ENCODE measurements around the gene NAP1L5.

The NAP1L5 gene

DNA sequence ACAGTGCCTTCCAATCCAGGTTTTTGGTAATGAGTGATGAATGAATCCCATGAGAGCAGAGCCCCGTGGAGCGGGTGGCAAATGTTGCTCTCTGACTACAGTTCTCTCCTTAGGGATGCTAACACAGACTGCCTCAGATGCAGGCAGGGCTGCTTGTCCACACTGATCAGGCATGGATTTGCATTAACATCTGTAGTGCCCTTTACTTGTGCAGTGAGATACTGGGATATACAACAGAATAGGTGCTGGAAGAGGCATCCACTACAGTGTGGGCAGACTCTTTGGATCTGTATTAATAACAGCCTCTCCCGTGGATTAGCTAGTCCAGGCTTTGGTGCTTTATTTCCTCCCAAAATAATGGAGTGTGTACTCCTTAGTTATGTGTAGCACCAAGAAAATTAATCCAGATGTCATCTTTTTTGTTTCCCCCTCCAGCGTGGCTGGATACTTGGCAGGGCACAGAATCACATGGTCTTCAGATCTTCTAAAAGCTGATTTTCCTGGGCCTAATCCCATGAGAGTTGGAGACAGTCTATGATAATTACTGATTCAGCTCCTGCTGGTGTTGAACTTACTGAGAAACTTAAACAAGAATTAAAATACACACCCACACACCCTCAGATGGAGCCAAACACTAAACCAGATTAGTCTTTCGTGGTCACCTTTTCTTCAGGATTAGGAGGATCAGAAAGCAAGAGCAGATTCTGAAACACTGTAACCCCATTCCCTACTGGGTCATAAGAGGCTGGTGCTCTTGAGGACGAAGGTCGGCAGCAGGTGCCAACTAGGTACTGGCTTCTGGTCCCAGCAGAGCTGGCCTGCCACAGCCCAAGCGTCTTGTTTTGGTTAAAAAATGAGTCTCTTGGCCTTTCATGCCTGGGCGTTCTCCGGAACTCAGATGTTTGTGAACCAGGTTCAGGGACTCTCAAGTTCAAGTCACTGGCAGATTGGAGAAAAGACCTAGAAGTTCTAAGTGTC lies 23.1 kb upstream of the NAP1L5 start:
- no peak for DNase-seq

DNA sequence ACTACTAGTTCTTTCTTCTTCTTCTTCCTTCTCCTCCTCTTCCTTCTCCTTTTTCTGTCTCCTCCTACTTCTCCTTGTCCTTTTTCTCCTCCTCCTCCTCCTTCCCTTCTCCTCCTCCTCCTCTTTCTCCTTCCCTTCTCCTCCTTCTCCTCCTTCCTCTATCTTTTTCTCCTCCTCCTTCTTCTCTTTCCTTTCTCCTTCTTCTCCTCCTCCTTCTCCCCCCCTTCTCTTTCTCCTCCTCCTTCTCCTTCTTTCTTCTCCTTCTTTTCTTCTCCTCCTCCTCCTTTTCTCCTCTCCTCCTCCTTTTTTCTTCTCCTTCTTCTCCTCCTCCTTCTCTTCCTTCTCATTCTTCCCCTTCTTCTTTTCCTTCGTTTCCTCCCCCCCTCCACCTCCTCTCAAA lies 21.8 kb upstream of the NAP1L5 start:
- no peak for DNase-seq

DNA sequence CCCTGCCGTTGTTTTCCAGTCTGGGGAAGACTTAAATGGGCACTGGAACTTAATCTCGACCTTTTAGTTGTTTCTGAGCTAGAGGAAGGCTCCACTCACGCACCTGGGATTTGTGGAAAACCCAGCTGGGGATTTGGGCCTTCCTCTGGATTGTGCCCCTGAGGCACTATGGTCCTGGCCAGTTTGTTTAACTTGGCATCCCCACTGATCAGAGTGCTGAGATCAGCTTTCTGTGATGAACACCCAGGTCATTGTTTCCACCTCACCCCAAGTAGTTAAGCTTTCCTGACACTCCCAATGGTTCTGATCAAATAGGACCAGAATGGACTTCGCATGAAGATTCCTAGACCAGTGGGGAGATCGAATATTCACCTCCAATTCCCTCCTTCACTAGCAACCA lies 20.5 kb upstream of the NAP1L5 start:
- no peak for DNase-seq

DNA sequence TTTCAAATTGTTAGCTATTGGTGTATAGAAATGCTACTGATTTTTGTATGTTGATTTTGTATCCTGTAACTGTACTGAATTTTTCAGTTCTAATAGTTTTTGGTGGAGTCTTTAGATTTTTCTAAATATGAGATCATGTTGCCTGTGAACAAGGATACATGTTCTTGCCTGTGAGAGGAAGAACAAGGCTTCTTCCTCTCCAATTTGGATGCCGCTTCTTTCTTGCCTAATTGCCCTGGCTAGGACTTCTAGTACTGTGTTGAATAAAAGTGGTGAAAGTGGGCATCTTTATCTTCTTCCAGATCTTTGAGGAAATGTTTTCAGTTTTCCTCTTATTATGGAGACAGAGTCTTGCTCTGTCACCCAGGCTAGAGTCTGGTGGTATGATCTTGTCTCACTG lies 16.2 kb upstream of the NAP1L5 start:
- no peak for DNase-seq

DNA sequence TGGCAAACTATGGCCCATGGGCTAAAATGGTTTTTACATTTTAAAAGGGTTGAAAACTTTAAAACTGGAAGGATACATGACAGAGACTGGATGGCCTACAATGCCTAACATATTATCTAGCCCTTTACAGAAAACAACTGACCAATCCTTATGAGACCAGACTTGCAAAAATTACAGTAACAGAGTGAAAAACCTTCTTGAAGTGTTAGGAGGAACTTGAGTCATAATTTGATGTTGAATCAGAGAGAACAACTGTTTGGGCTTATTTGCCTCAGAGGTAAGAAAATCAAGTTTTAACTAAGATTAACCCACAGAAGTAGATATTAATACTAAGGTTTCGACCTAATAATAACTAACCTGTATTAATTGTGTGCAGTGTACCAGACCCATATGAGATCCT lies 12.4 kb upstream of the NAP1L5 start:
- no peak for DNase-seq

DNA sequence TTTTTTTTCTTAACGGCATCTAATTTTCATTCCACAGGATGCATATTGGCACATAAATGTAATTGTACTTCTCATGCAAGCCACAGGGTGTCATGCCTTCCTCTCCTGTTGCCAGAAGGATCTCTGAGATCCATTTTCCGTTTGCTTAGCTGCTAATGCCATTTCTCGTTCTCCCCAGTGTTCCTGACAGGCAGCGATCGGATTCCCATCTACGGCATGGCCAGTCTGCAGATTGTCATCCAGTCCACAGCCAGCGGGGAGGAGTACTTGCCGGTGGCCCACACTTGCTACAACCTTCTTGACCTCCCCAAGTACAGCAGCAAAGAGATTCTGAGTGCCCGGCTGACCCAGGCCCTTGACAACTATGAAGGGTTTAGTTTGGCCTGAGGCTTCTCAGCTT lies 8.9 kb upstream of the NAP1L5 start:
- no peak for DNase-seq

DNA sequence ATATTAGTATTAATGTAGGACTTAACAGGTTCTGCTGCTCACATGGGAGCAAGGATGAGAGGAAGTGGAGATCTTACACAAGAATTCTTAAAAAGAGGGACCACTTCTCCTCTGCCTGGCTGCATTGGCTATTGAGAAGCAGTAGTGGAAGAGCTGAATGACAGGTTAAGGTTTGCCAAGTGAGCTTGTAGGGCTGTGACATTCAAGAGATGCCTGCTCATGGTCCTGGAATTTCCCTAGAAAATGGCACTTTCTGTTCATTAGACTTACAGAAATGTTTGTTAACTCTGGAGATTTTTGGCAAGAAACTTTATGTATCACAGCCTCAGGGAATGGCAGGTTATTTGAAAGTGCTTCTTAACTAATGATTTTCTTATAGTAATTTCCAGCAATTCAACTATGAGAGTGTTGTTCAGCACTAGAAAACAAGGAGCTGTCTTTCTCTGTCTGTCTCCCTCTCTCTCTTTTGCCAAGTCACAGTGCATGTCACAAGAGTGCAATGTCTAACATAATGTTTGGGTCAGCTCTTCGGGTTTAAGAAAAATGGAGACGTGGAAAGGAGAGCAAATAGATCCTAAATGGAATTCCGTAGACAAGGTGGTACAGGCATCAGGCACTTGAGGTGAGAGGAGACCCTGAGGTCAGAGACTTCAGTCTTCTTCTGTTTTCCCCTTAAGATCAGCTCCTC lies 8.3 kb upstream of the NAP1L5 start:
- DNase-seq, result no peak

DNA sequence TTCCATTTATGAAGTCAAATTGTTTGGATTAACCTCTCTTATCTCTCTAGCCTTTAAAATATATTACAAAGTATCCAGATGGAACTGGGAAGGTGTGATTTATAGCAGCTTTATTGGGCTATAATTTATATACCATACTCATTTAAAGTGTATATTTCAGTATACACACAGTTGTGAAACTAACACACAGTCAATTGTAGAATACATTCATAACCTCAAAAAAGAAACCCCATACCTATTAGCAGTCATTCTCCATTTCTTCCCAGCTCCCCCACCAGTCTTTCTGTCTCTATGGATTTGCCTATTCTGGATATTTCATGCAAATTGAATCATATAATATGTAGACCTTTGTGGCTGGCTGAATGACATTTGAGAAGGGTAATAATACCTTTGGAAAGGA lies 7.6 kb upstream of the NAP1L5 start:
- DNase-seq, result no peak

DNA sequence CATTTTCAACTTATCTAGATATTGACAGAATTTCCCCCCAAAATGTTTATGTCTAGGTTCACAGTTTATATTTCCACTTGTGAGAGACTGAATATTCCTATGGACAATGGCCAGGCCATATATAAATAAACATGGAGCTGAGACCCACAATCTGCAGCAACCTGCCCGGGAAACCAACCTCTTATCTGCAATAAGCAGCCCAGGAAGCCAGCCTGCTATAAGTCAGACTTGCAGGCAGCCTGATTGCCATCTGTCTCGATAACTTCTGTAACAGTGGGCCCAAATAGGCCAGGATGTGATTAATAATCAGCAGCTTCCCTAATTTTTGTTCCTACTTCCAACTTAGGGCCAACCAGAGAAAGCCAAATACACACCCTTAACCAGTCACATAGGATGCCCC lies 5.2 kb upstream of the NAP1L5 start:
- no peak for DNase-seq

DNA sequence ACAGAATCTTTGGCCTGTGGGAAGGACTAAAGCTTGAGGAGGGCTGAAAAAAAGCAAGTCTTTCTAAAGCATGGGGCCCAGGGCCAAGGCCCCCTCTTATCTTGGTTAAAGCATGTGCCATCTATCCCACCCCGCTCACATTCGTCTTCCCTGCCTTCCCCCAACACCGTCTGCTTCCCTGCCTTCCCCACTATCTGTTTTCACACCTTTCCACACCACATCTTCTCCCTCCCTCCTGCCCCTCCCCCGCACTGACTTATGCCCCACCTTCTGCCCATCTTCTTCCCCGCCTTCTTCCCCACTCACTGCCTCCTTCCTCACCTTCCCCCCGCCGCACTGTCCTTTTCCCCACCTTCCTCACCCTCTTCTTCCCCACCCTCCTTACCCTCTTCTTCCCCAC lies 890 bp upstream of the NAP1L5 start:
- no peak for DNase-seq

DNA sequence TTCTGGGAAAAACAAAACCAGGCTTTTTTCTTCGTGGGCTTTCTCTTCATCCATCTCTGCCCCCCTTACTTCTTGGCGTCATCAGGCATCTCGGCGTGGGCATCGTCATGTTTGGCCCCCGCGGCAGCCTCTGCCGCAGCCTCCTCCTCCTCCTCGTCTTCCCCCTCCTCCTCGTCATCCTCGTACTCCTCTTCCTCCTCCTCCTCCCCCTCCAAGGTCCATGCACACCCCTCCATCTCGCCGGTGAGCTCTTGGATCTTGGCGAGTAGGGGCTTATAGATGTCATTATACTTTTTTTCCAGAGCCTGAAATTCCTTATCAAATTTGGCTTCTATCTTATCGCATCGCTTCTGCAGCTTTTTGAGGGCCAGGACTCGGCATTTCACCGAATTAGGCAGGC lies 488 bp downstream of the NAP1L5 start:
- peak; percentile 25 for DNase-seq

DNA sequence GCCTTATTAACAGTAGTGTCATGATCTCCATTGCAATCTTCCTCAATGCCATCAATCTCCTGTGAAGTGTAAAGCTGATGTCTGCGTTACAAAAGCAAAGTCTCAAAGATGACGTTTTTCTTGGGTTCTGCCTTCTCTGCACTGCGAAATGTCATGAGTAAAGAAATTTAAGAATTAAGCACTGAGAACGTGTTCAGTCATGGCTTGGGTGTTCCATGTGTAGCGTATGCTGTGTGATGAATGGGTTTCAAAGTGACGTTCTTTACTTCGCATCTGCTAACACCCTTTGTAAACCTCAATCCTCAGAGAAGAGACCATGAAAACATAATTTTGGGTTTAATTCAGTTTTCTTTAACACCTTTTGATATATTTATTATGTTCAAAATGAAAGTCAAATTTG lies 999 bp downstream of the NAP1L5 start:
- DNase-seq, result no peak

DNA sequence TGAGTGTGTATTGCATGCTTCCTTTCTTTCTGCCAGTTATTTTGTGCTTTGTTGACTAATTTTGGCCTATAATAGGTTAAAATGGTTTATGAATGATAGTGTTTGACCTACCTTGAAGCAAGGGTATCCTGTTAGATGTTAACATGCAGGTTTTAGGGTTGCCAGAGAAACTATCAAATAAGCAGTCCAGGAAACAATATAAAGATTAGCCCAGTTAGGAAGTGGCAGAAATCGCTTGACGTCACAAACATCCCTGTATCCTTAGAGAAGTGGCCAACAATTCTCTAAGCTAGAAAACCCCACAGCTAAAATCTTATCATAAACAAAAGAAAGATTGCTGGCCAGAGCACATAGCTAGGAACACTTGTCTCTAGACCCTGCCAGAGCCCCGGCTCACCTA lies 3.8 kb downstream of the NAP1L5 start:
- no peak for DNase-seq

DNA sequence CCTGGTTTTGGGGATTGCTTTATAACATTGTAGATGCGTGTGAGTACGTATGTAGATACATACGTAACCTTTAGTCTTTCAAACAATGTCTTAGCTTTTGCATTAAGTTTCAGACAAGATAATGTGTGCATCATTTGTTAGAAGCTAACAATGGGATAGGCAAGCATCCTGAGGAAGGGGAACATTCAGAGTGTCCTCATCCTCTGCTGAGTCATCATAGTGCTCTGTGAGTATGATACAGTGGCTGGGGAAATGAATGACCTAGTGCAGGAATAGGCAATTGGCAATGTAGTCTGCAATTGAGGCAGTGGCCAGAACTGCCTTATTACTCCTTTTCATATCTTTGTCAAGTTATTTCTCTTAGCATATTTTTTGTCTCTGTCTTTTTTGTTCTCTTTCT lies 7.3 kb downstream of the NAP1L5 start:
- DNase-seq, result no peak

DNA sequence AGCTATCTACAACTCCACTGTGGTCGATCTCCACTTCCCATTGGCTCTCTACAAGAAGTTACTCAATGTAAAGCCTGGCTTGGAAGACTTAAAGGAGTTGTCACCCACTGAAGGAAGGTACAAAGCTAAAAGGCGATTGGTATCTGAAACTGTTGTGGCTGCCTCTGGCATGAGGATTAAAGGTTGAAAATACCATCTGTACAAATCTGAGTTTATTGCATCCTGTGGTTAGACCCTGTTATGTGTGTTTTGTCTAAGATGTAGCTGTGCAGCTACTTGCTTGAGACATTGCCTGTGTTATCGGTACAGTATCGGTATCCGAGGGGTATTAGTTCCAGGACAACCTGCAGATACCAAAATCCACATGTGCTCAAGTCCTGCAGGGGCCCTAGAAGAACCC lies 16.4 kb downstream of the NAP1L5 start:
- DNase-seq, result no peak

DNA sequence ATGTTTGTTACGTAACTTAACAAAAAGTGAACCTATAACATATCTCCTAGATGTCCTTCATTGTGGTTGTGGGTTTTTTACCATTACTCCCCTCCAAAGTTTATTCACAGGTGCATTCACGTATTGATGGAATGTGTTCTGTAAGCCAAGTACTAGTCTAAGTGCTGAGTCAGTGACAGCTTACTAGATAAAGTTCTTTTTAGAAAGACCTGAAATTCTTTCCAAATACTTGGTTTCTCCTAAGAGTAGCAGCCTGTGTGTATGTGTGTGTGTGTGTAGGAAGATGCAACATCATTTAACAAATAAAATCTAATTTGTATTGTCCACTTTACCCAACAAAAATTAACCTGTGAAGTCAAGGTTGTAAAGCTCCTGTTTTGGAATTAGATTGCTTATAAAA lies 22.1 kb downstream of the NAP1L5 start:
- no peak for DNase-seq

DNA sequence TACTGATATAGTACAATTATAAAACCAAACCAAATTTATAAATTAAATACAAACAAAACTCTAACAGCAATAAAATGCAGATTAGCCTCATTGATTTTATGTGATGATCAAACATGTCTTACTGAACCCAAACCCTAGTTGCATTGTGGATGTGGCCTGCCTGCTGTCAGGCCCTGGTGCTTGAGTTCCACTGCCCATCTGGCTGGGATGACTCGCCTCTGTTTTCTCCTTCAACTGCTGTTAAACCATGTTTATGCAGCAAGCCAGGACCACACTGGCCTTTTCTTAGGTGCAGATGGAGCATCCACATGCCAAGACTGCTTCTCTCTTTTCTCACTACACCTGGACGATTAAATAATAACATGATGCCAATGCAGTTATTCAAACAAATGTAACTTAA lies 22.6 kb downstream of the NAP1L5 start:
- DNase-seq, result no peak

DNA sequence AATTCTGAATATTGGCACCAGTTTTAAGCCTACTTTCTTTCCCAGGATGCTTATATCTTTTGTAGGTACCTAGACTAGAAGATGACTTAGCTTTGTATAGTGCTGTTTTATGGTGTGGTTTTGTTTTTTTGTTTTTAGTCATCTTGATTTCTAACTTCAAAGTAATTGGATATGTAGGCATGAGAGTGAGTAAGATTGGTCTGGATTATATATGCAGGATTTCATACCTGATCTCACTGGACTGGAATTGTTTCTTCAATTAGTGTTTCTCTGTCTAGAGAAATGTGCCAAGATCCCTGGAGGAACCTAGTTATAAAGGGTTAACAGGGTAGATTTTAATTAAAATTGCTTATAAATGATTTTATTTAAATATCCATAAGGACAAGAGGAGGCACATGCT lies 23.1 kb downstream of the NAP1L5 start:
- DNase-seq, result no peak

DNA sequence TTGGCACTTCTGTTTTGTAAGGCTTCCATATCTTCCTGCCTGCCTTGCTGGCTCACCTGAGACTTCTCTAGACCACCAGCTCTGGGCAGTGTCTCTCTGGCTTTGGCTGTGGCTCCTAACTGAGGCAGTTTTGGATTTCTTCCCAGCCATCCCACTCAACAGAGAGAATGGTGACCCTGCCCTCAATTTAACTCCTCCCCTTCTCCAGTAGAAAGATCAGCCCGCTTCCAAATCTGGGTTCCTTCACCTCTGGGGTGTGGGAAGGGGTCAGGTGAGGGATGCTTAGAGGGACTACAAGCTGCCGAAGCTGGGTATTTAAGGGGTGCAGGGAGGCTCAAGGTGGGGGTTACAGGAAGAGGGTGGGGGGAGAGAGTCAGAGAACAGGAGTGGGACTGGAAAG lies 23.7 kb downstream of the NAP1L5 start:
- no peak for DNase-seq

DNA sequence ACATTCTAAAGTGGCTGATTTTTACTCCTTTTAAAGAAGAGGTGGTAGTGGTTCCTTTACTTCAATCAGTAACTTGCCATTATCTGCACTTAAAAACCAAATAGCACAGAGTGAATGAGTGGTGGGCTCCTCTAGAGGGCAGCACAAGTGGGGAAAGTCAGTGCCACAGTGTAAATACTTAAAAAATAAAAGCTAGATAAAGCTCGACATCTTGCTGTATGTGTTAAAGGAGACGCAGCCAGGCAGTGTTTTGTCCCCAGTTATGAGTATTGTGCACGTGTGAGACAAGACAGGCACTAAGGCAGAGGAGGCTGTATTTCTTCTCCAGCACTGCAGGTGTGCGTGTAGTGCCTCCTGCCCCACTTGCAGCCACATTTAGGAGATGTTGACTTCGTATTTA lies 24.6 kb downstream of the NAP1L5 start:
- DNase-seq, result no peak

DNA sequence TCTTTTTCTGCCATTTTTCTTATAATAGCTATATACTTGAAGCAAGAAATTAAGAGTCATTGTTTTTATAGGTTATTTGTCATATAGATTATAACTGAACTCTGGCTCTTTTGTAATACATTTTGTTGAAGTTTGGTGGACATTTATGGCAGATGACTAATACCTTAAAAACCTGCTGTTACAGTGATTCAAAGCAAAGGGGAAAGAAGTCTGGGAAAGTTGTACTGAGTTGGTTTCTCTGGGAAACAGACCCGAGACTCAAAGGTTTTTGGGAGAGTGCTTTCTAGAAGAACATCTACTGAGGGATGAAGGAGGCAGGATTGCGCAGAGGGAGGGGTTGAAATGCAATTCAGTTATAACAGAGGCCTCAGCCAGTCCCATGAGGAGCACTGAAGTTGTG lies 35.9 kb downstream of the NAP1L5 start:
- no peak for DNase-seq

DNA sequence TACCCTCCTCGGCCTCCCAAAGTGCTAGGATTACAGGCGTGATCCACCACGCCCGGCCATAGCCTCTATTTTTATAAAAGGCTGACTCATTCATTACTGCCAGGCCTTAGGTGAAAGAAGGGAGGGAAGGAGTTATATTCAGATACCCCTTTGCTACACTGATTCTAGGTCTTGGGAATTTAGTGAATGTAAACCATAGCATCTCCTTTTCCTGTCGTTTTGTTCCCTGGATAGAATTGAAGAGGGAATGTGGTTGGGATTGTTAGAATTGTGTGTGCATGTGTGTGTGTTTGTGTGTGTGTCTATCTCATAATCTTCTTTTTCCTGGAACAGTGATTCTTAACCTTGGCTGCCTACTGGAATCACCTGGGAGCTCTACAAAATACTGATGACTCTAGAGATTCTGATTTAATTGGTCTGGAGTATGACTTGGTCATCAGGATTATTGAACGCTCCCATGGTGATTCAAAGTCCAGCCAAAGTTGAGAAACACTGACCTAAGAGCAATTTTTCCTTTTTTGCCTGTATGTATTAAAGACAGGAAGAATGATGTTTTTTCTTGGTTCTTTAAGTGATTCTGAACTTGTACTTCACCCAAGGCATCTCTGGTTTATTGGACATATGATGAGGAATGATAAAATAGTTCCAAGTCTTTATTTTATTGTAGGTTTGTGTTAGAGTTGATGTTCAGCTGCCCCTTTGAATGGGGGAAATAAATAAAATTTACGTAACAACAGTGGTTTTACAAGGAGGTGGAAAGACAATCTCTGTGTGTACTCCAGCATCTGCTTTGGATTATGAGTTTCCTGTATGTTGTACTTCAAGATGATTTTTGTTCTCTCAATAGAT lies 37.0 kb downstream of the NAP1L5 start:
- no peak for DNase-seq

DNA sequence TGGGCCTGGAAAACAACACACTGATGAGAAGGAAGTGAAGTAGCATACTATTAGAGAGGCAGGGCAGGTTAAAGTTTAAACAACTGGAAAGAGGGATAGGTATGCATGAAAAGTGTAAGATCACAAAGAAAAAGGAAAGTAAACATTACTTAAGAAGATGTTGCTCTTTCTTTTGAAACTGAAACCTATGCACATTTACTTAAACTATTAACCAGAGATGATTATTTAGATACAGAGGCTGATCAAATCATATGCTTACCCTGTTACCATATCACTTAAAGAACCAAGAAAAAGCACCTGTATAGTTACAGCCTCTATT lies 37.8 kb downstream of the NAP1L5 start:
- no peak for DNase-seq

Measured in CD4-positive, alpha-beta T cell treated with Interleukin-15 for 1 hour (primary cell).